Colonic mucosa (tissue), 4 donors: ENCODE data around the gene PLCL2. TPM values are rescaled to one million over a fixed set of nuclear protein-coding genes. Genes with fewer than 3 reads are reported as not detected.

Experiments
- DNase-seq: peaks from one replicate; pipeline ENCODE4 v3.0.0-alpha.2; 2020
- H3K27ac ChIP-seq: fragments of 200-600 bp; one replicate; pipeline ENCODE4 v1.8.0; 2021
- H3K27me3 ChIP-seq: fragments of 200-600 bp; one replicate; pipeline ENCODE4 v1.8.0; 2021
- H3K36me3 ChIP-seq: fragments of 200-600 bp; one replicate; pipeline ENCODE4 v1.8.0; 2021
- H3K4me1 ChIP-seq: fragments of 200-600 bp; one replicate; pipeline ENCODE4 v1.8.0; 2021; ENCODE audit warnings: mild to moderate bottlenecking
- H3K4me3 ChIP-seq: fragments of 200-600 bp; one replicate; pipeline ENCODE4 v1.8.0; 2021
- H3K9ac ChIP-seq, 2 donors: one replicate each; pipeline ENCODE4 v1.7.0; 2013; ENCODE audit warnings: control low read depth in 2 of 2, low read depth in 2 of 2, low read length in 2 of 2
- H3K9me3 ChIP-seq: fragments of 200-600 bp; one replicate; pipeline ENCODE4 v1.8.0; 2021
- intact Hi-C: fragments of 100-400 bp; cut with DNase I; formaldehyde crosslinking; loops from one replicate; pipeline ENCODE4 v1.14.1; 2022
- total RNA-seq, 2 donors: library from RNA; stranded (reverse); fragmentation: NEBNext Ultra II Directional in 1 of 2; extraction: Animal tissue kit (Norgen Biotek cat#: 25700) in 1 of 2; gene quantifications; one replicate each; pipeline ENCODE4 v1.2.1, GENCODE V29; 2021
- TF ChIP-seq, protein P1 (sequence below): fragments of 200-600 bp; IDR thresholded peaks from one replicate; pipeline ENCODE4 v1.8.0; 2022; ENCODE audit warnings: antibody characterized with exemption, mild to moderate bottlenecking
- donor health status: healthy.
- donor health status: DM: no; HTN: no; CAD: no.
- donor health status: DM: no; HTN: no; CAD: no.

Gene PLCL2
- total RNA-seq, 2 donors from 2014 or later, result 12.3 to 15.0 TPM

DNA sequence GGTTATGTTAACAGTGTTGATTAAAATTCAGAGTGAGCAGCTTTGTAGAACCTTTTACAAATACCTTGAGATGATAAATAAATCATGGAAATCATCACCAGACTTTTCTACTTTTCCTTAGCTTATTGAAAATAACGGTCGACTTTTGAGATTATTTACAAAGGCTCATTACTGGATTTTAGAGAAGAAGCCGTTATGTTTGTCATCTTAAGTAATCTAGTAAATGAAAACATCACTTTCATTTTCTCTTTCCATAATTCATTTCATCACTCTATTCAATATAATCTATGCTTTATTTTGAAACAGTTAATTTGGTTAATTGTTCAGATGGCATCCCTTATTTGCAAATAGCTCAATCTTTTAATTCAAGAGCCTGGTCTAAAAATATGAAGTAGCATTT lies 3.6 kb downstream of the PLCL2 start:
- Histone ChIP-seq H3K4me1 (no peaks in the 10 kb centered on the region), H3K27me3 (no peaks in the 10 kb centered on the region), H3K9ac (no peak overlapping the region), H3K9me3 (no peaks in the 10 kb centered on the region), H3K36me3 (no peaks in the 10 kb centered on the region), H3K27ac (no peak overlapping the region), H3K4me3 (no peak overlapping the region)
- DNase-seq, result no peak
- TF ChIP-seq, protein P1, sequence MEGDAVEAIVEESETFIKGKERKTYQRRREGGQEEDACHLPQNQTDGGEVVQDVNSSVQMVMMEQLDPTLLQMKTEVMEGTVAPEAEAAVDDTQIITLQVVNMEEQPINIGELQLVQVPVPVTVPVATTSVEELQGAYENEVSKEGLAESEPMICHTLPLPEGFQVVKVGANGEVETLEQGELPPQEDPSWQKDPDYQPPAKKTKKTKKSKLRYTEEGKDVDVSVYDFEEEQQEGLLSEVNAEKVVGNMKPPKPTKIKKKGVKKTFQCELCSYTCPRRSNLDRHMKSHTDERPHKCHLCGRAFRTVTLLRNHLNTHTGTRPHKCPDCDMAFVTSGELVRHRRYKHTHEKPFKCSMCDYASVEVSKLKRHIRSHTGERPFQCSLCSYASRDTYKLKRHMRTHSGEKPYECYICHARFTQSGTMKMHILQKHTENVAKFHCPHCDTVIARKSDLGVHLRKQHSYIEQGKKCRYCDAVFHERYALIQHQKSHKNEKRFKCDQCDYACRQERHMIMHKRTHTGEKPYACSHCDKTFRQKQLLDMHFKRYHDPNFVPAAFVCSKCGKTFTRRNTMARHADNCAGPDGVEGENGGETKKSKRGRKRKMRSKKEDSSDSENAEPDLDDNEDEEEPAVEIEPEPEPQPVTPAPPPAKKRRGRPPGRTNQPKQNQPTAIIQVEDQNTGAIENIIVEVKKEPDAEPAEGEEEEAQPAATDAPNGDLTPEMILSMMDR, result no peak
- intact Hi-C loops, result no loop called here

DNA sequence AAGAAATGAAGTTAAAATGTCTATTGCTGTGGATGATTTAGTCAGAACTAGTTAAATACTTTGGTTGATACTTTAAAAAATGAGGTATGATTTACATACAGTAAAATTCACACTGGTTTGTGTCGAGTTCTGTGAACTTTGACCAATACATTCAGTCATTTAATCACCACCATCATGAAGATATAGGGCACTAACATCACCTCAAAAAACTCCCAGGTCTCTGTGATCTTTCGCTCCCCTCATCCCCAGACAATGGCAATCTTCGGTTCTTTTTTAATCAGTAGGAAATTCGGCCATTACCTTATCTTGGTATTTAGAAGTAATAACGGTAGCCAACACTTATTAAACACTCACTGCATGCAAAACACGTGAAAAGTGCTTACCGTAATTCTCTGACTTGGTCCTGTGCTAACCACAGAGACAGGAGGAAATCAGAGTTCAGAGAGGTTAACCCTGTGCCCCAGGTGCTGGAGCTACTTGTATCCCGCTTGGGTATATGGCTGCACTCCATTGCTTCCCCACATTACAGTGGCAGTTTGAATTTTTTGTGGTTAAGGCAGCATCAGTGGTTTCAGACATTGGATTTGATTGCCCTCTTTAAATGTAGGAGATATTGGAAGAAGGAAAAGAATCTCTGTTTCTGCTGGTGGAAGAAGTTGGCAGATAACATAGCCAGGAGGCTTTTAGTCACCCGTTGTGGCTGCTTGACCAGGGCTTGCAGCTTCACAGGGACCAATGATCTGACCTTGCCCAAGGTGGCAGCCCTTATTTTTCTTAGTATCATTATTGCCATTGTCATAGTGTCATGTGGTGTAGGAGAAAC lies 4.2 kb downstream of the PLCL2 start:
- Histone ChIP-seq H3K9ac (no peak overlapping the region), H3K9me3 (no peaks in the 10 kb centered on the region), H3K36me3 (no peaks in the 10 kb centered on the region), H3K4me1 (no peaks in the 10 kb centered on the region), H3K4me3 (no peak overlapping the region), H3K27me3 (no peaks in the 10 kb centered on the region), H3K27ac (no peak overlapping the region)
- TF ChIP-seq, protein P1, result no peak
- intact Hi-C loops, result no loop called here
- DNase-seq, result no peak

DNA sequence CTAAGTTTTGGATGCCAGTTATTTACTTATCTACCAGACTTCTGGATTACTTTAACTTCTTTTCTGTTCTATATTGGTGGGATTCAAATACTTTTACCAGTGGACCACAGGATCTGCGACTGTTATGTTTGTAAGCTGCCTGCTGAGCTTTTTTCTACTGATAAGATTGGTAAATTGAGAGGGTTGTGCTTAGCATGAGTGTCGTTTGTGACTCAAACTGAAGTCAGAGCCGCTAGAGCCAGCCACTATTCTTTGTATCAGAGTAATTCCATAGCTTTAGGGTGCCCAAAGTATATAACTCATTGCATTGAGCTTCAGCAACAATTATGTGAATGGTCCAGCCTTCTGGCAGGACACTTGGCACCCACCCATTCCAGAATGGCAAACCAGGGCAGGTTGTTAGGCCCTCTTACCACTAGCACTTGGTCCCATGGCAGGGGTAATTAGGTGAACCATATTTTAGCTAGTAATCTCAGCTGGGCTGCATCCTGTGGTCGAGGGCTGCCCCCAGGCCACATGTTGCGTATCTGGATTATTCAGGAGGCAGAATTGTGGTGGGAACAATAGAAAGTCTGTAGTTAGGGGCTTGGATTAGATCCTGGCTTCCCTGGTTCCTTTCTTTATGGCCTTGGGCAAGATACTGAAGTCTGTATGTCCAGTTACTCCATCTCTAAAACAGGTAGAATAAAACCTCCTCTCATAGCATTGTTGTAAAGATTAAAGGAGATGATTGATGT lies 6.0 kb downstream of the PLCL2 start:
- intact Hi-C loops, result no loop called here
- Histone ChIP-seq H3K4me1 (no peaks in the 10 kb centered on the region), H3K9ac (no peak overlapping the region), H3K27ac (no peak overlapping the region), H3K9me3 (no peaks in the 10 kb centered on the region), H3K36me3 (no peaks in the 10 kb centered on the region), H3K27me3 (no peaks in the 10 kb centered on the region), H3K4me3 (no peak overlapping the region)
- DNase-seq, result no peak
- TF ChIP-seq, protein P1, result no peak

DNA sequence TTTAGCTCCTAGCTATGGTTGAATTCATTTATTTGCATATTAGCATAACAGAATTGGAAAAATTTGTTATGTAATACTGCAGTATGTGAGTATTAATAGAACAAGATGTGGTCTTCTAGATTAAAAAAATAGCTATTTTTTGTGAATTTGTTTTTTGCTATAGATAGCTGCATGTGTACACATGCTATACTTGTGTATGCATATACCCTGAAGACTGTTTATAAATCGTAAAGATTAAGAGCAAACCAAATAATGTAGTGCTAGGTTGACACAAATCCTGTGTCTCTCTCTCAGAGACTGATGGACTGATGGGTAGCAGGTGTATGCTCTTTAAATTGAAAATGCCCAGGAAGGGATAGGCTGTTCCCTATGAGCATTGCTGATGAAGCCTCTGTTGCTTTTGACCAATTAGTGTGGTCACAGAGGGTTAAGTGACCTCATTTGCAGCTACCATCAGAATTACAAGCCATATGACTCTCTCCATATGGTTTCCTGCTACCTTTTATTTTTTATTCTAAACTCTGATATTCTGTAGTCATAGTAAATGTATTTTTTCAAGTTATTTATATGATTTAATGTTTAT lies 9.0 kb downstream of the PLCL2 start:
- intact Hi-C loops, result no loop called here
- Histone ChIP-seq H3K27ac (no peak overlapping the region), H3K4me1 (no peaks in the 10 kb centered on the region), H3K27me3 (no peaks in the 10 kb centered on the region), H3K4me3 (no peak overlapping the region), H3K9ac (no peak overlapping the region), H3K36me3 (no peaks in the 10 kb centered on the region), H3K9me3 (no peaks in the 10 kb centered on the region)
- DNase-seq, result no peak
- TF ChIP-seq, protein P1, result no peak

DNA sequence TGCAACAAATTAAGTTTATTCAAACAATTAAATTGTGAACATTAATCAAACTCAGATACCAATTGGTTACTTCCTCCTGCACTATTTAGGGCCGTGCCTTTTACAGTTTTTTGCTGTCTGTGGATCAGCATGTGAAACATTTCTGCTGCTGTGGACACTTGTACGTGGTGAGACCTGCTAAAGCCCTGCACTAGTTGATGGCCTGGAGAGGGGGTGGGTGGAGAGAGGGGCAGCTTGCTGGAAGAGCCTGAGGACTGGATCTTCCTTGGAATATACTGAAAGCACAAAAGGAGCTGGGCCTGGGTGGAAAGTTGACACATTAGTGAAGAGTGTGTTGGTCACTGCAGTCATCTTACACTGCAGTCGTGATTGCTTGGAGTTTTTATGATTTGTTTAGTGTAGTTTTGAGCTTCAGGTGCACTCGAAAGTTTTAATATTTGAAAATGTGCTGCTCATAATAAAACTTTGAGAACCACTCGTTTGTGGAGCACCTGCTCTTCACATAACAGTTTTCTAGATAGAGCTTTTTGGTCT lies 11.4 kb downstream of the PLCL2 start:
- TF ChIP-seq, protein P1, result no peak
- peak overlapping the region in 1 of 2 donors; percentile 64 for H3K9ac ChIP-seq
- peak overlapping the region; percentile 42 for H3K27ac ChIP-seq
- intact Hi-C loops, result no loop called here
- H3K27me3 ChIP-seq, result no peaks in the 10 kb centered on the region
- DNase-seq, result no peak
- H3K4me1 ChIP-seq, result no peaks in the 10 kb centered on the region
- no peaks in the 10 kb centered on the region for H3K36me3 ChIP-seq
- H3K4me3 ChIP-seq, result no peak overlapping the region
- H3K9me3 ChIP-seq, result no peaks in the 10 kb centered on the region
